ENCODE data around the gene CYFIP2.

CYFIP2 gene

GRCh38 chr5:157362012-157362411, 96.1 kb downstream of the CYFIP2 start:
- DNase-seq = no peak

- no peak for DNase-seq
Measured at GRCh38 chr5:157362502-157362901, 96.6 kb downstream of the CYFIP2 start.

- DNase-seq = no peak
Measured at GRCh38 chr5:157362982-157363381, 97.1 kb downstream of the CYFIP2 start.

GRCh38 chr5:157365732-157366131, 99.8 kb downstream of the CYFIP2 start:
- no peak for DNase-seq

GRCh38 chr5:157366741-157367674, 101.1 kb downstream of the CYFIP2 start:
- DNase-seq = no peak

- DNase-seq = no peak
Measured at GRCh38 chr5:157369507-157369906, 103.6 kb downstream of the CYFIP2 start.

- no peak for DNase-seq
Measured at GRCh38 chr5:157370967-157371366, 105.0 kb downstream of the CYFIP2 start.

GRCh38 chr5:157371655-157372471, 105.9 kb downstream of the CYFIP2 start:
- DNase-seq = no peak

- DNase-seq = no peak
Measured at GRCh38 chr5:157372472-157372822, 106.5 kb downstream of the CYFIP2 start.

- DNase-seq = no peak
Measured at GRCh38 chr5:157378509-157378908, 112.6 kb downstream of the CYFIP2 start.

- no peak for DNase-seq
Measured at GRCh38 chr5:157379983-157380382, 114.1 kb downstream of the CYFIP2 start.

GRCh38 chr5:157381746-157382145, 115.8 kb downstream of the CYFIP2 start:
- no peak for DNase-seq

- no peak for DNase-seq
Measured at GRCh38 chr5:157382996-157383800, 117.3 kb downstream of the CYFIP2 start.

- DNase-seq = no peak
Measured at GRCh38 chr5:157384971-157385709, 119.2 kb downstream of the CYFIP2 start.

- no peak for DNase-seq
Measured at GRCh38 chr5:157387041-157387563, 121.2 kb downstream of the CYFIP2 start.

- no peak for DNase-seq
Measured at GRCh38 chr5:157387683-157388093, 121.8 kb downstream of the CYFIP2 start.

- DNase-seq = no peak
Measured at GRCh38 chr5:157388111-157388710, 122.3 kb downstream of the CYFIP2 start.

- DNase-seq = no peak
Measured at GRCh38 chr5:157389103-157389502, 123.2 kb downstream of the CYFIP2 start.

GRCh38 chr5:157390133-157390532, 124.2 kb downstream of the CYFIP2 start:
- DNase-seq = no peak

GRCh38 chr5:157390551-157391297, 124.8 kb downstream of the CYFIP2 start:
- no peak for DNase-seq

- DNase-seq = no peak
Measured at GRCh38 chr5:157398305-157398704, 132.4 kb downstream of the CYFIP2 start.

Data from activated gamma-delta T cell (primary cell).